Smooth muscle cell (in vitro differentiated cells): Measurements from ENCODE around the gene RUBCNL. TPM values are rescaled to one million over a fixed set of nuclear protein-coding genes. Genes with fewer than 3 reads are reported as not detected.

Experiments used
- DNase-seq: peaks from one replicate; lab custom pipeline; 2025; ENCODE audit not compliant: unreplicated experiment; lab: John Stamatoyannopoulos, UW
- H2AFZ ChIP-seq: fragments of 200-600 bp; sonication (generic); 2 replicates; pipeline ENCODE4 v1.6.0; 2016; ENCODE audit warnings: antibody characterized with exemption, low read depth, mild to moderate bottlenecking
- H3F3A ChIP-seq: fragments of 200-600 bp; sonication (generic); 2 replicates; pipeline ENCODE4 v1.6.0; 2017; ENCODE audit warnings: antibody characterized with exemption, low read depth
- H3K27ac ChIP-seq: fragments of 200-600 bp; sonication (generic); 2 replicates; pipeline ENCODE4 v1.5.1; 2016; ENCODE audit warnings: low read depth, mild to moderate bottlenecking
- H3K27me3 ChIP-seq: fragments of 200-600 bp; sonication (generic); 2 replicates; pipeline ENCODE4 v1.6.1; 2016; ENCODE audit warnings: low read depth, mild to moderate bottlenecking
- H3K36me3 ChIP-seq: fragments of 200-600 bp; sonication (generic); 2 replicates; pipeline ENCODE4 v1.5.1; 2016; ENCODE audit warnings: low read depth
- H3K4me1 ChIP-seq: fragments of 200-600 bp; sonication (generic); 2 replicates; pipeline ENCODE4 v1.5.1; 2016; ENCODE audit warnings: low read depth
- H3K4me2 ChIP-seq: fragments of 200-600 bp; sonication (generic); 2 replicates; pipeline ENCODE4 v1.6.0; 2016; ENCODE audit warnings: mild to moderate bottlenecking
- H3K4me3 ChIP-seq: fragments of 200-600 bp; sonication (generic); 2 replicates; pipeline ENCODE4 v1.5.1; 2016; ENCODE audit warnings: mild to moderate bottlenecking
- H3K79me2 ChIP-seq: fragments of 200-600 bp; sonication (generic); 2 replicates; pipeline ENCODE4 v1.6.0; 2016; ENCODE audit warnings: low read depth, mild to moderate bottlenecking
- H3K9ac ChIP-seq: fragments of 200-600 bp; sonication (generic); 2 replicates; pipeline ENCODE4 v1.6.0; 2016; ENCODE audit warnings: low read depth
- H3K9me3 ChIP-seq: fragments of 200-600 bp; sonication (generic); replicated peaks from 2 replicates; pipeline ENCODE4 v1.5.1; 2016; ENCODE audit warnings: low read depth
- H4K20me1 ChIP-seq: fragments of 200-600 bp; sonication (generic); 2 replicates; pipeline ENCODE4 v1.6.0; 2016; ENCODE audit warnings: low read depth
- WGBS: methylation state at CpG from one replicate; pipeline ENCODE4 v1.1.7; 2016; ENCODE audit warnings: low lambda C conversion rate; 5-methylcytosine and 5-hydroxymethylcytosine counted together
- polyA plus RNA-seq: library from polyadenylated mRNA; unstranded; fragments of >200 nt; fragmentation: Nextera tagmentation; extraction: Ambion mirVana; gene quantifications from 2 replicates; pipeline ENCODE4 v1.2.1, GENCODE V29; 2016
- total RNA-seq: library from RNA; depleted of rRNA; stranded (reverse); fragments of >200 nt; gene quantifications from 2 replicates; pipeline ENCODE4 v1.2.3, GENCODE V29; 2014
- TF ChIP-seq, protein P1 (sequence below): fragments of 200-600 bp; sonication (generic); IDR thresholded peaks from 2 replicates; pipeline ENCODE4 v1.5.1; 2017; ENCODE audit warnings: borderline replicate concordance, mild to moderate bottlenecking, antibody characterized with exemption; ENCODE audit not compliant: insufficient read depth, poor library complexity, severe bottlenecking

RUBCNL gene
- total and polyA plus RNA-seq, 2 experiments from 2014 or later, result 0.49 TPM; not detected in 1

DNA sequence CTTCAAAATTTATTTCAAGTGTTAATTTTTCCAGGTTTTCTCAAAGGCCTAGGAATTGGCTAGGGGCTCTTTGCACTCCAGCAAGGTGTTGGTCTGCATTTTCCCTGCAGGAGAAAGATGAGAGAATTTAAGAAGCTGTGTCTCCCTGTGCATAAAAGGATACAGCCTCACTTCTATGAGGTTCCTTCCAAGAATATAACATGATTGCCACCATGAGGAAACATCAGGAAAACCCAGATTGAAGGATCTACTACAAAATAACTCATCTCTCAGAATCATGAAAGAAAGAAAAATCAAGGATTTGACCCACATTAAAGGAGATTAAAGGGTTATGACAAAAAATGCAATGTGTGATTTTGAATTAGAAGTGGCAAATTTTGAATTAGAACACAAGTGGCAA, 69.9 kb downstream of the RUBCNL start:
- H3K9ac ChIP-seq, result no peak overlapping the region
- no peak overlapping the region for H3K4me2 ChIP-seq
- H3K27ac ChIP-seq, result no peak overlapping the region
- no peak overlapping the region for H2AFZ ChIP-seq
- H3K36me3 ChIP-seq, result no peaks in the 10 kb centered on the region
- no peaks in the 10 kb centered on the region for H3K4me1 ChIP-seq
- H3K79me2 ChIP-seq, result no peaks in the 10 kb centered on the region
- H3K4me3 ChIP-seq, result no peak overlapping the region
- H3K27me3 ChIP-seq, result no peaks in the 10 kb centered on the region
- H3K9me3 ChIP-seq, result no peaks in the 10 kb centered on the region
- TF ChIP-seq, protein P1, sequence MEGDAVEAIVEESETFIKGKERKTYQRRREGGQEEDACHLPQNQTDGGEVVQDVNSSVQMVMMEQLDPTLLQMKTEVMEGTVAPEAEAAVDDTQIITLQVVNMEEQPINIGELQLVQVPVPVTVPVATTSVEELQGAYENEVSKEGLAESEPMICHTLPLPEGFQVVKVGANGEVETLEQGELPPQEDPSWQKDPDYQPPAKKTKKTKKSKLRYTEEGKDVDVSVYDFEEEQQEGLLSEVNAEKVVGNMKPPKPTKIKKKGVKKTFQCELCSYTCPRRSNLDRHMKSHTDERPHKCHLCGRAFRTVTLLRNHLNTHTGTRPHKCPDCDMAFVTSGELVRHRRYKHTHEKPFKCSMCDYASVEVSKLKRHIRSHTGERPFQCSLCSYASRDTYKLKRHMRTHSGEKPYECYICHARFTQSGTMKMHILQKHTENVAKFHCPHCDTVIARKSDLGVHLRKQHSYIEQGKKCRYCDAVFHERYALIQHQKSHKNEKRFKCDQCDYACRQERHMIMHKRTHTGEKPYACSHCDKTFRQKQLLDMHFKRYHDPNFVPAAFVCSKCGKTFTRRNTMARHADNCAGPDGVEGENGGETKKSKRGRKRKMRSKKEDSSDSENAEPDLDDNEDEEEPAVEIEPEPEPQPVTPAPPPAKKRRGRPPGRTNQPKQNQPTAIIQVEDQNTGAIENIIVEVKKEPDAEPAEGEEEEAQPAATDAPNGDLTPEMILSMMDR, result no peak
- no peak for DNase-seq
- H4K20me1 ChIP-seq, result no peaks in the 10 kb centered on the region
- no peaks in the 10 kb centered on the region for H3F3A ChIP-seq

DNA sequence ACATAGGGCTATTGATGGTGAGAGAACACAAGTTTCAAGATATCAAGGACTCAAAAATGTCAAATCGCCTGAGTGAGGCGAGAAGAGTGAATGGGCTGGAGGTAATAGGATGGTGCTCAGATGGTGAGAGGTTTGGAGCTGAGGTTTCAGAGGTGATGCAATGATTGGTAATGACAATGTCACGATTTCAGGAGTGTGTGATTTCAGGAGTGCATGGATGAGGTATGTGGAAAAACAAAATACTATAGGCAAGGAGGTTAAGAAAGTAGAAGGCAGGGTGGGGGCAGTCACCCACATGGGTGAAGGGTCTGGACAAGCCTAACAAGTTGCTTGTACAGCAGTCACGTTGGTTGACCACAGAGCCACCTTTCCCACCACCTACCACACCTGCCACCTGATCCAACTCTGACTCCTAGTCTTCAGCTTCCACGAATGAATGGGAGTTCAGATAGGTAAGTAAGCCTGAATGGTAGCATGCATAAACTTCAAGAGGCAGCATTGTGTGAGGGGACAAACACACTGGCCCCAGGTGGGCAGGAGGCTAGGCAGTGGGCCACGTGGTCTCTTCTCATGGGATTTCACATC, 71.5 kb downstream of the RUBCNL start:
- Histone ChIP-seq H3K9me3 (no peaks in the 10 kb centered on the region), H3K4me3 (no peak overlapping the region), H3K79me2 (no peaks in the 10 kb centered on the region), H3K9ac (no peak overlapping the region), H2AFZ (no peak overlapping the region), H3K4me2 (no peak overlapping the region), H3K27me3 (no peaks in the 10 kb centered on the region), H3K4me1 (no peaks in the 10 kb centered on the region), H3K36me3 (no peaks in the 10 kb centered on the region), H3F3A (no peaks in the 10 kb centered on the region), H3K27ac (no peak overlapping the region), H4K20me1 (no peaks in the 10 kb centered on the region)
- no peak for DNase-seq
- 86% methylated on average over 6 of the region's 6 CpGs for WGBS
- TF ChIP-seq, protein P1, result no peak

DNA sequence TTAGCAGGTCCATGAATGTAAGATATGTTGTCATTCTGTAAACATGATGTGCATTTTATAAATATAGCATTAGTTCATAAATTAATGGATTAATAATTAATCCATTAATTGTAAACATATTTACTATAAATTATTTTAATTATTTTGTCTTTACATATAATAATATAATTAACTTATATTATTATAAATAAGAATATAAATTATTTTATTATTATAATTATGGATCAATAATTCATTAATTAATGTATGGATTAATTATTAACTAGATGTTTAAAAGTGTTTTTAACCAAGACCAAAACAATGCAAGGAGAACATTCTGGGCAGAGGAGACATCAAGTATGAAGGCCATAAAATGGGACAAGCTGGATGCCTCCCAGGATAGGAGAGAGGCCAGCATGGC, 72.0 kb downstream of the RUBCNL start:
- Histone ChIP-seq H3K9me3 (no peaks in the 10 kb centered on the region), H3K27ac (no peak overlapping the region), H4K20me1 (no peaks in the 10 kb centered on the region), H3K79me2 (no peaks in the 10 kb centered on the region), H3K4me2 (no peak overlapping the region), H3K4me3 (no peak overlapping the region), H2AFZ (no peak overlapping the region), H3K9ac (no peak overlapping the region), H3K4me1 (no peaks in the 10 kb centered on the region), H3K36me3 (no peaks in the 10 kb centered on the region), H3K27me3 (no peaks in the 10 kb centered on the region), H3F3A (no peaks in the 10 kb centered on the region)
- no peak for DNase-seq
- TF ChIP-seq, protein P1, result no peak

DNA sequence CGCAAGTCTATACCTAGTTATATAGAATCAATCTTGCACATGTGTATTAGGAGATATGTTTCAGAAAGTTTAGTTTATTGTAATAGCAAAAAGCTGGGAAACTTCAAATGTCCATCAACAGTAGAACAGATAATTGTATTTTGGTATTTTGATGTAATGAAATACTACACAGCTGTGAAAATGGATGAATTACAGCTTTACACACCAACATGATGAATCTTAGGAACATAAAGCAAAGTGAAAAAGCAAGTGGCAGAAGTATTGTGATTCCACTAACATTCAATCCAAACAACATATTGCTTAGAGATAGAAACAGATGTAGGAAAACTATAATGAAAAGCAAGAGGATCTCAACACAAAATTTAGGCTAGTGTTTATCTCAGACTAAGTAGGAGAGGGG, 72.5 kb downstream of the RUBCNL start:
- H3K4me2 ChIP-seq, result no peak overlapping the region
- H3K27me3 ChIP-seq, result no peaks in the 10 kb centered on the region
- H3K9ac ChIP-seq, result no peak overlapping the region
- H3F3A ChIP-seq, result no peaks in the 10 kb centered on the region
- H3K36me3 ChIP-seq, result no peaks in the 10 kb centered on the region
- DNase-seq, result no peak
- 95% methylated on average over 1 of the region's 1 CpG for WGBS
- H4K20me1 ChIP-seq, result no peaks in the 10 kb centered on the region
- H3K4me1 ChIP-seq, result no peaks in the 10 kb centered on the region
- TF ChIP-seq, protein P1, result no peak
- no peak overlapping the region for H3K27ac ChIP-seq
- H2AFZ ChIP-seq, result no peak overlapping the region
- no peaks in the 10 kb centered on the region for H3K9me3 ChIP-seq
- no peaks in the 10 kb centered on the region for H3K79me2 ChIP-seq
- H3K4me3 ChIP-seq, result no peak overlapping the region
